HepG2 (cell line): Measurements from ENCODE around the gene S100Z.

Source experiments
- CTCF ChIP-seq: sonication (generic); formaldehyde crosslinking; IDR thresholded peaks from 2 replicates; pipeline ENCODE4 v1.5.0; 2020; ENCODE audit warnings: mild to moderate bottlenecking, missing genetic modification reagents, moderate library complexity
- DMTF1 ChIP-seq: sonication (generic); formaldehyde crosslinking; IDR thresholded peaks from 2 replicates; pipeline ENCODE4 v1.4.0; 2020; ENCODE audit warnings: mild to moderate bottlenecking, missing genetic modification reagents
- ZNF354B ChIP-seq: sonication (generic); formaldehyde crosslinking; IDR thresholded peaks from 2 replicates; pipeline ENCODE4 v1.8.0; 2022; ENCODE audit warnings: mild to moderate bottlenecking, missing genetic modification reagents

- no peak for TF ChIP-seq DMTF1 (CRISPR knock-in tag)
- no peak for TF ChIP-seq ZNF354B (CRISPR knock-in tag)
- TF ChIP-seq CTCF, result no peak
Measured at GRCh38 chr5:76918539-76918938, 68.7 kb downstream of the S100Z start.
